Muscle layer of colon (tissue), 2 donors: Measurements from ENCODE around the gene ATXN7L1.
"Not testable (repeated sequence)": the region's sequence is repeated elsewhere in the genome, so short reads cannot be mapped to it uniquely, and the experiment has no call there.

Experiments used
- H3K27ac ChIP-seq: one replicate; pipeline ENCODE4 v1.7.0; 2013; ENCODE audit warnings: low read depth, mild to moderate bottlenecking, low read length, moderate library complexity
- H3K27me3 ChIP-seq, 2 donors: one replicate each; pipeline ENCODE4 v1.7.0; 2013; ENCODE audit warnings: low read length in 2 of 2, mild to moderate bottlenecking in 2 of 2; ENCODE audit not compliant: insufficient read depth in 2 of 2, control insufficient read depth in 1 of 2
- H3K36me3 ChIP-seq: one replicate; pipeline ENCODE4 v1.7.0; 2013; ENCODE audit warnings: mild to moderate bottlenecking, low read length; ENCODE audit not compliant: insufficient read depth
- H3K4me1 ChIP-seq: one replicate; pipeline ENCODE4 v1.7.0; 2013; ENCODE audit warnings: mild to moderate bottlenecking, low read length; ENCODE audit not compliant: insufficient read depth
- H3K4me3 ChIP-seq, 2 donors: one replicate each; pipeline ENCODE4 v1.7.0; 2013; ENCODE audit warnings: low read length in 2 of 2, low read depth in 1 of 2, mild to moderate bottlenecking in 1 of 2, moderate library complexity in 1 of 2
- H3K9ac ChIP-seq: one replicate; pipeline ENCODE4 v1.7.0; 2013; ENCODE audit warnings: low read length
- H3K9me3 ChIP-seq: one replicate; pipeline ENCODE4 v1.7.0; 2013; ENCODE audit warnings: mild to moderate bottlenecking, low read length
- donor health status: abdominal sarcoma.
- donor health status: Adenocarcinoma of cecum.

The ATXN7L1 gene

GRCh38 chr7:105600720-105601550 lies 275.5 kb downstream of the ATXN7L1 start:
- Histone ChIP-seq H3K27ac (no peak overlapping the region), H3K4me1 (no peaks in the 10 kb centered on the region), H3K9me3 (no peaks in the 10 kb centered on the region), H3K9ac (no peak overlapping the region), H3K36me3 (no peaks in the 10 kb centered on the region), H3K4me3 (no peak overlapping the region), H3K27me3 (no peaks in the 10 kb centered on the region)

DNA sequence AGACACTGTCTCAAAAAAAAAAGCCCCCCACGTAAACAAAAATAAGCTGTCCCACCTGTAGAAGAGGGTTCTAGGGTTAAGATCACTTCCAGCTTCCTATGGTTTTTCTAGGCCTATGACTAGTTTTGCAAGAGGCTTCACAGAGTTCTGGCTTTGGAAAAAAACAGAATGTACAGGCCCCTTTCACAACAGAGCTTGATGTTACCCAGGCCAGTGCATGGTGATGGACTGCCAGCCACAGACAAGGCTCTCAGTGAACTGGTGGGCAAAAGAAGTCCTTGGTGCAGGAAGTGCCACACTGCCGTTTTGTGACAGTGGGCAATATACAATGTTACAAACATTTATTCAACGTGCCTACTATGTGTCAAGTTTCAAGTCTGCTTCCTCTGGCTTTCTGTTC lies 276.8 kb downstream of the ATXN7L1 start:
- Histone ChIP-seq H3K4me3 (no peak overlapping the region), H3K4me1 (no peaks in the 10 kb centered on the region), H3K36me3 (no peaks in the 10 kb centered on the region), H3K27me3 (no peaks in the 10 kb centered on the region), H3K27ac (no peak overlapping the region), H3K9ac (no peak overlapping the region), H3K9me3 (no peaks in the 10 kb centered on the region)

GRCh38 chr7:105599080-105599479 lies 277.3 kb downstream of the ATXN7L1 start:
- not testable (repeated sequence) for H3K27me3 ChIP-seq, H3K4me1 ChIP-seq, H3K36me3 ChIP-seq, H3K9me3 ChIP-seq, H3K4me3 ChIP-seq, H3K27ac ChIP-seq, H3K9ac ChIP-seq

DNA sequence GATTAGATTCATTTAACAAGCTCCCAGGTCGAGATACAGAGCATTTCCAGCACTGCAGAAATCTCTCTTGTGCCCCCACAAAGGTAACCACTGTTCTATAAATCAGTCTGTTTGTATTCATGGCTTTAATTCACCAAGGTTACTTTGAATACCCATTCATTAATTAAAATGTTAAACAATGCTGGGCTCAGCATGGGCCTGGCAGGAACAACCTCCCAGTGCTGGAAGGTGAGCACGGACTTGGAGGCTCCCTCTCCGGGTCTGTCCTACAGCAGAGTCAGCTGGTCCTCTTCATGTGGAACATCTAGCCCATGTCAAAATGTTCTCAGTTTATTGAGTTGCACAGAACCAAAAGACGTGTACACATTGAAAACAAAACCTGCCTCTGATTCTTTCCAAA lies 279.5 kb downstream of the ATXN7L1 start:
- H3K9ac ChIP-seq = no peak overlapping the region
- H3K36me3 ChIP-seq = no peaks in the 10 kb centered on the region
- H3K9me3 ChIP-seq = no peaks in the 10 kb centered on the region
- no peaks in the 10 kb centered on the region for H3K27me3 ChIP-seq
- no peaks in the 10 kb centered on the region for H3K4me1 ChIP-seq
- no peak overlapping the region for H3K4me3 ChIP-seq
- H3K27ac ChIP-seq = no peak overlapping the region

- no peak overlapping the region for H3K9ac ChIP-seq
- H3K27me3 ChIP-seq = no peaks in the 10 kb centered on the region
- no peak overlapping the region for H3K4me3 ChIP-seq
- H3K9me3 ChIP-seq = no peaks in the 10 kb centered on the region
- H3K36me3 ChIP-seq = no peaks in the 10 kb centered on the region
- no peak overlapping the region for H3K27ac ChIP-seq
- peaks cover 5% of the 10 kb centered on the region for H3K4me1 ChIP-seq
These were observed 282.4 kb downstream of the ATXN7L1 start for GRCh38 chr7:105594034-105594433.

DNA sequence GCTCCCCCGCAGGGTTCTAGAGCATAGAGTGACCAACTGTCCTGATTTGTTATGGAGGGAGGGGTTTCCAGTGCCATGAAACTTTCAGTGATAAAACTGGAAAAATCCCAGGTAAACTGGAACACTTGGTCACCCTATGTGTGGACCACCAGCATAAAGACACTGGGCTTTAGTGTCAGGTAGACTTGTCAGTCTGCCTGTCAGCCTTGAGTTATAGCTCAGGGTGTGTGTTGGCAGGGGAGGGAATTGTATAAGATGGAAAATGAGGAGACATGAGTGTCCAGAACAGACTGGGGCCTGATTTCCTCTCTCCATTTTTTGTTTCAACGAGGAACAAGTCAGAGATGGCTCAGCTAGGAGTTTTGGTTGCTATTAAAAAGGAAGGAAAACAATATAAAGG lies 284.9 kb downstream of the ATXN7L1 start:
- Histone ChIP-seq H3K27me3 (no peaks in the 10 kb centered on the region), H3K4me3 (no peak overlapping the region), H3K9ac (no peak overlapping the region), H3K9me3 (no peaks in the 10 kb centered on the region), H3K36me3 (no peaks in the 10 kb centered on the region), H3K27ac (no peak overlapping the region), H3K4me1 (peaks cover 5% of the 10 kb centered on the region)

DNA sequence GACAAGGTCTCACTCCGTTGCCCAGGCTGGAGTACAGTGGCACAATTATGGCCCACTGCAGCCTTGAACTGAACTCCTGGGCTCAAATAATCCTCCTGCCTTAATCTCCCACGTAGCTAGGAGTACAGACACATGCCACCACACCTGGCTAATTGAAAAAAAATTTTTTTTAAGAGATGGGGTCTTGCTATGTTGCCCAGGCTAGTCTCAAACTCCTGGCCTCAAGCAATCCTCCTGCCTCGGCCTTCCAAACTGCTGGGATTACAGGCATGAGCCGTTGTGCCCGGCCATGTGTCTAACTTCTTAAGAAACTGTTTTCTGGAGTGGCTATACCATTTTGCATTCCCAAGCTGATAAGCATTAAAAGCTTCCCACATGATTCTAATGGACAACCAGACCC lies 285.6 kb downstream of the ATXN7L1 start:
- no peaks in the 10 kb centered on the region for H3K27me3 ChIP-seq

DNA sequence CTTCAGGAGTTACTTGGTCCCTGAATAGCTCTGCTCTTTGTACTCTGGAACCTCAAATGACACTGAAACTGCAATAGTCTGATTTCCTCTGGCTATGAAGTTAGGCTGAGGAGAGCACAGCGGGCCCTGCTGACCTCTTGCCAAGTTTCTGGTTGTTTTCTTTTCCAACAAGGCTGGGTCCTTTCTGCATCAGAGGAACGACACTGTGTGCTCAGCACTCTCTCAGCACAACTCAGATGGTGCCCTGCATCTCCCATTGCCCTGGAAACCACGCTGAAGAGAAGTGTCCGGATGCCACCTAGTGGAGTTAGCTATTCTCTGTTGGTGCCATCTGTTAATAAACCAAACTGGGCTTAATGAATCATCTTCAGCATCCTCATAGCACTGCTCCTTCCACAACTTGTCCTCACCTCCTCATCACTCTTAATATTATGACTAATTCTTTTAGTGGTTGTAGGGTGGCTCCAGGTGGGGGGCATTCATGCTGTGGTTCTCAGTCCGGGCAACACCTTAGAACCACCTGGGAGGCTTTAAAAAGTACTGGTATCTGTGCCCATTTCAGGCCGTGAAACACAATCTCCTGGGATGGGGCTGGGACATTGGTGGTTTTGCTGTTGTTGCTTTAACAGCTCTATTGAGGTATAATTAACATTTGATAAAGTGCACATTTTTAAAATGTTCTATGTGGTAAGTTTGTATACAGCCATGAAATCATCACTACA lies 286.9 kb downstream of the ATXN7L1 start:
- H3K27ac ChIP-seq = no peak overlapping the region
- H3K36me3 ChIP-seq = no peaks in the 10 kb centered on the region
- no peak overlapping the region for H3K9ac ChIP-seq
- no peak overlapping the region for H3K4me3 ChIP-seq
- no peaks in the 10 kb centered on the region for H3K9me3 ChIP-seq
- H3K27me3 ChIP-seq = no peaks in the 10 kb centered on the region
- peaks cover 5% of the 10 kb centered on the region for H3K4me1 ChIP-seq

More for the DNA sequence above, 285.6 kb downstream of the ATXN7L1 start:
- peaks cover 5% of the 10 kb centered on the region for H3K4me1 ChIP-seq
- H3K9me3 ChIP-seq = no peaks in the 10 kb centered on the region
- no peak overlapping the region for H3K4me3 ChIP-seq
- no peaks in the 10 kb centered on the region for H3K36me3 ChIP-seq
- H3K27ac ChIP-seq = no peak overlapping the region
- no peak overlapping the region for H3K9ac ChIP-seq

GRCh38 chr7:105587909-105588635 lies 288.3 kb downstream of the ATXN7L1 start:
- Histone ChIP-seq H3K9me3 (no peaks in the 10 kb centered on the region), H3K27me3 (no peaks in the 10 kb centered on the region), H3K4me1 (peaks cover 5% of the 10 kb centered on the region), H3K27ac (no peak overlapping the region), H3K36me3 (no peaks in the 10 kb centered on the region), H3K4me3 (no peak overlapping the region), H3K9ac (no peak overlapping the region)

- Histone ChIP-seq H3K36me3 (no peaks in the 10 kb centered on the region), H3K27me3 (no peaks in the 10 kb centered on the region), H3K4me3 (no peak overlapping the region), H3K9ac (no peak overlapping the region), H3K4me1 (peaks cover 9% of the 10 kb centered on the region), H3K9me3 (no peaks in the 10 kb centered on the region), H3K27ac (no peak overlapping the region)
These were observed 290.4 kb downstream of the ATXN7L1 start for GRCh38 chr7:105585850-105586500.

DNA sequence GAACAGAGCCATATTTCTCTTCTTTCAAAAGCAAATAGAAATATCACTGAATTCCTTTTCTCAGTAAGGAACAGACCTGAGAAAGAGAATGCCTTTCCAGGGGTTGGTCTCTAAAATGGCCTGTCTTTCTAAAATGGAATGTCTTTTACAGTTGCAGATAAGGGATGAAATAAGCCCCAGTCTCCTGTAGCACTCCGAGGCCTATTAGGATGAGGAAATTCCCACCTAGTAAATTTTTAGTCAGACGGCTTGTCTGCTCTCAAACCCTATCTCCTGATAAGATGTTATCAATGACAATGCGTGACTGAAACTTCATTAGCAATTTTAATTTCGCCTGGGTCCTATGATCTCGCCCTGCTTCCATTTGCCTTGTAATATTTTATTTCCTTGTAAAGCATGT lies 292.2 kb downstream of the ATXN7L1 start:
- Histone ChIP-seq H3K9ac (no peak overlapping the region), H3K4me3 (no peak overlapping the region), H3K9me3 (no peaks in the 10 kb centered on the region), H3K4me1 (peaks cover 6% of the 10 kb centered on the region), H3K27ac (no peak overlapping the region), H3K27me3 (no peaks in the 10 kb centered on the region), H3K36me3 (no peaks in the 10 kb centered on the region)
